Activated B cell treated with CpG ODN at 0.5 μM for 24 hours (primary cell): ENCODE data around the gene PPP4R2. TPM values are rescaled to one million over a fixed set of nuclear protein-coding genes. Genes with fewer than 3 reads are reported as not detected.
"Not testable (repeated sequence)": the region's sequence is repeated elsewhere in the genome, so short reads cannot be mapped to it uniquely, and the experiment has no call there.

ENCODE experiments used
- ATAC-seq: fragments of 200-7000 bp; cut with Tn5 transposase; one replicate; pipeline ENCODE4 v1.10.0; 2021; ENCODE audit warnings: low read depth, mild to moderate bottlenecking, moderate library complexity
- CTCF ChIA-PET: fragments of 350-600 bp; sonication (Branson Sonifier 250); formaldehyde crosslinking; loops from one replicate; lab custom pipeline; 2021; ENCODE audit warnings: antibody characterized with exemption; lab: Charles Lee
- POLR2A ChIA-PET: fragments of 350-600 bp; sonication (Branson Sonifier 250); formaldehyde crosslinking; loops from one replicate; lab custom pipeline; 2021; ENCODE audit warnings: antibody characterized with exemption; lab: Charles Lee
- DNase-seq: peaks from one replicate; pipeline ENCODE4 v3.0.0; 2022
- H3K27ac Mint-ChIP-seq: one replicate; pipeline ENCODE4 v1.8.0; 2020; ENCODE audit warnings: mixed read lengths
- H3K27me3 Mint-ChIP-seq: one replicate; pipeline ENCODE4 v1.8.0; 2021; ENCODE audit warnings: mixed read lengths
- H3K36me3 Mint-ChIP-seq: one replicate; pipeline ENCODE4 v1.8.0; 2021; ENCODE audit warnings: low read depth, mixed read lengths
- H3K4me1 Mint-ChIP-seq: one replicate; pipeline ENCODE4 v1.8.0; 2021; ENCODE audit warnings: mixed read lengths
- H3K4me3 Mint-ChIP-seq: one replicate; pipeline ENCODE4 v1.8.0; 2020; ENCODE audit warnings: mild to moderate bottlenecking, mixed read lengths
- H3K9me3 Mint-ChIP-seq: one replicate; pipeline ENCODE4 v1.8.0; 2020; ENCODE audit warnings: mixed read lengths
- CTCF ChIP-seq: fragments of 200-600 bp; IDR thresholded peaks from one replicate; pipeline ENCODE4 v1.8.0; 2022; ENCODE audit warnings: antibody characterized with exemption, mild to moderate bottlenecking
- intact Hi-C: fragments of 100-400 bp; cut with micrococcal nuclease; formaldehyde crosslinking; loops from one replicate; pipeline ENCODE4 v1.15.1; 2024
- total RNA-seq: library from RNA; stranded (reverse); gene quantifications from 2 replicates; pipeline ENCODE4 v1.2.3, GENCODE V29; 2022

PPP4R2 gene
- total RNA-seq, 1 donor from 2014 or later = 59.7 TPM

- POLR2A ChIA-PET = no interaction called here
- peaks cover 63% of the 10 kb centered on the region for H3K36me3 Mint-ChIP-seq
These were observed 64.8 kb downstream of the PPP4R2 start, which contains the start of gene EBLN2 for GRCh38 chr3:73061416-73061815. Gene EBLN2 (plus strand): TSS chr3:73061659. CDS start chr3:73062082, 423 bp downstream.

GRCh38 chr3:73066243-73066642, 69.6 kb downstream of the PPP4R2 start:
- H3K27me3 Mint-ChIP-seq, DNase-seq, H3K4me1 Mint-ChIP-seq, H3K4me3 Mint-ChIP-seq, ATAC-seq, CTCF ChIA-PET, POLR2A ChIA-PET, intact Hi-C loops, H3K27ac Mint-ChIP-seq, H3K9me3 Mint-ChIP-seq: not testable (repeated sequence)
- peaks cover 54% of the 10 kb centered on the region for H3K36me3 Mint-ChIP-seq

More at GRCh38 chr3:73061416-73061815, 64.8 kb downstream of the PPP4R2 start, which contains the start of gene EBLN2:
- no peak for DNase-seq
- no peak for TF ChIP-seq CTCF
- CTCF ChIA-PET = no interaction called here
- H3K27me3 Mint-ChIP-seq = no peaks in the 10 kb centered on the region
- peaks cover under 1% of the 10 kb centered on the region for H3K4me1 Mint-ChIP-seq
- no peaks in the 10 kb centered on the region for H3K9me3 Mint-ChIP-seq
- no peak within 1 kb of the TSS for H3K4me3 Mint-ChIP-seq
- no peak within 1 kb of the TSS for H3K27ac Mint-ChIP-seq
- no peak for ATAC-seq
- intact Hi-C loops = no loop called here

DNA sequence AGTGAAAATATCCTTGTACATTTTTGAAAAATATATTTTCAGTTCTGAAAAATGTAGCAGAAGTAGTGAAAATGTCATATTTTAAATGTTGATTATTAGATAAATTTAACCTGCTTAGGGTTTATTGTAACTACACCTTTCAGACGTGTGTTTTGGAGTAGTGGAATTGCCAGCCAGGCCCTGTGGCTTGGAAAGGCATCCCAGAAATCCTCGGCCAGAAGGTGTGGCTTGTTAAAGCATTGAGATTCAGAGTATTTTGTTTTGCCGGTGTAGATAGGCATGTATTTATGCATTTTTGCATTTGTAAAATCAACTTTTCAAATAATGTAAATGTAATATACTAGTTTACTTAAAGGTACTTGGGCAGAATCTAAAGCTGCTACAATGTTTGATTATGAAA, 71.8 kb downstream of the PPP4R2 start:
- Mint-ChIP-seq H3K36me3 (peaks cover 37% of the 10 kb centered on the region), H3K4me1 (no peaks in the 10 kb centered on the region), H3K4me3 (no peak overlapping the region), H3K27me3 (no peaks in the 10 kb centered on the region), H3K9me3 (no peaks in the 10 kb centered on the region), H3K27ac (no peak overlapping the region)
- ChIA-PET CTCF (no interaction called here), POLR2A (no interaction called here)
- TF ChIP-seq CTCF = no peak
- DNase-seq (no peak), ATAC-seq (no peak)
- intact Hi-C loops = no loop called here

GRCh38 chr3:73069187-73069586, 72.6 kb downstream of the PPP4R2 start:
- H3K9me3 Mint-ChIP-seq = no peaks in the 10 kb centered on the region
- intact Hi-C loops = no loop called here
- no peaks in the 10 kb centered on the region for H3K27me3 Mint-ChIP-seq
- TF ChIP-seq CTCF = no peak
- no peaks in the 10 kb centered on the region for H3K4me1 Mint-ChIP-seq
- peaks cover 36% of the 10 kb centered on the region for H3K36me3 Mint-ChIP-seq
- CTCF ChIA-PET = no interaction called here
- POLR2A ChIA-PET = no interaction called here
- ATAC-seq (no peak), DNase-seq (no peak)
- no peak overlapping the region for H3K27ac Mint-ChIP-seq
- H3K4me3 Mint-ChIP-seq = no peak overlapping the region

DNA sequence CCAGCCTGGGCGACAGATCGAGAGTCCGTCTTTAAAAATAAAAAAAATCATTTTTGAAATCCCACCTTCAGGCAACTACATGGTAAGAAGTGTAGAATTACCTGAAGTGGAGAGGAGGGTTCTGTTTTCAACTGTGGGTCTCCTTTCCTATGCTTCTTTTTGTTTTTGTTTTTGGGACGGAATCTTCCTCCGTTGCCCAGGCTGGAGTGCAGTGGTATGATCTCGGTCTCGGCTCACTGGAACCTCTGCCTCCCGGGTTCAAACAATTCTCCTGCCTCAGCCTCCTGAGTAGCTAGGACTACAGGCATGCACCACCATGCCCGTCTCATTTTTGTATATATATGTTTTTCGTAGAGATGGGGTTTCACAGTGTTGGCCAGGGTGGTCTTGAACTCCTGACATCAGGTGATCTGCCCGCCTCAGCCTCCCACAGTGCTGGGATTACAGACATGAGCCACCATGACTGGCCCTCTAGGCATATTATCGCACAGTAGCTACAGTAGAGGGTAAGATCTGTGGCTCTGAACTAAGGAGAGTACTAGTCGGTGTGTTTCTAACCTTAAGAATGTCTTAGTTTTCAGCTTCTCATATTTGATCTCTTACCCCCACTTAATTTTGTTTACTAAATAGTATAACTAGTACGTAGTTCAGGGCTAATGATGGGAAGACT, 73.3 kb downstream of the PPP4R2 start:
- H3K27ac Mint-ChIP-seq = no peak overlapping the region
- intact Hi-C loops = no loop called here
- H3K9me3 Mint-ChIP-seq = no peaks in the 10 kb centered on the region
- no peaks in the 10 kb centered on the region for H3K27me3 Mint-ChIP-seq
- ATAC-seq = no peak
- POLR2A ChIA-PET = no interaction called here
- TF ChIP-seq CTCF = no peak
- H3K36me3 Mint-ChIP-seq = peaks cover 29% of the 10 kb centered on the region
- H3K4me3 Mint-ChIP-seq = no peak overlapping the region
- H3K4me1 Mint-ChIP-seq = no peaks in the 10 kb centered on the region
- DNase-seq = no peak
- CTCF ChIA-PET = no interaction called here
